AG09309 (cell line): ENCODE results near the gene MCC.
A peak's percentile ranks its signal among the peaks of the same experiment; 100 is the strongest.

ENCODE experiments used
- DNase-seq: peaks from one replicate; pipeline ENCODE4 v3.0.0-alpha.2; 2010; ENCODE audit warnings: low read depth
- H3K4me3 ChIP-seq: 2 replicates; pipeline ENCODE4 v1.5.1; 2011; ENCODE audit warnings: mild to moderate bottlenecking, low read depth, low read length, moderate library complexity; ENCODE audit not compliant: control insufficient read depth
- TF ChIP-seq, protein P1 (sequence below): IDR thresholded peaks from 2 replicates; pipeline ENCODE4 v1.5.1; 2011; ENCODE audit warnings: mild to moderate bottlenecking, low read depth, low read length, inconsistent platforms; ENCODE audit not compliant: insufficient read depth, control insufficient read depth; ENCODE audit errors: missing control alignments

Gene MCC

DNA sequence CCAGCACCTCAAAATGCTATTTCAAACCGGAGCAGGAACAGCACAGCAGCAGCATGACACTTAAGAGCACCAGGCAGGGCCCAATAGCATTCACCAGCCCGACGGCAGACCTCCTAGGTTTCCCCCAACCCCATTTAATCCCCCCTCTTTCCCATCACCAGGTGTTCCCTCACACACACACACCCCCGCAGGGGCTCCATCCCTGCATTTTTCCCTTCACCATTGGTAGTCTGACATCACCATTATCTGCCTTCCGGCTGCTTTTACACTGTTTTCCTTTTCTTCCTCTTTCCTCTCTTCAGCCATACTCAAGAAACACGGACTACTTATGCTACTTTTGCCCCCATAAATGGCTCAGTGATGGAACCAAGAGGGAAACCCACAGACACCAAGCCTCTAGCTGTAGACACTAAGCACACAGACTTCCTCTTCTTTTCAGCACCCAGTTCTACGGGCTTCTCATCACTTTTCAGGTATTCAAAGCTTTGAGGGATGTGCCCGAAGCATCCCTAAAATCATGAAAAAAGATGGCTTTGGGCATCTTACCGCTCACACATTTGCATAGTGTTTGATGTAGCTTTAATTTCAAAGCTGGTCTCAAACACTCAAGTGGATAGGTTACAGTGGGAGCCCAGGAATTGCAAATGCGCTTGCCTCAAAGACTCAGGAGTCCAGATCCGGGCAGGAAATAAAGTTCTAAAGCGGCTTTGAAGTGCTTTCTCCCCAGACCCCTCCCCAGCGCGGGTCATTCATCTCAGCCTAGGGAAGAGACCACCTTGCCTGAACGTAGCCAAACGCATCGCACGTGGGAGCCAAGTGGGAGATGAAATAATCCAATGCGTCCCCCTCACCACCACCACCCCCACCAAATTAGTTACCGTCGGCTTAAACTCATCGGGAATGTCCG lies 194.9 kb downstream of the MCC start:
- TF ChIP-seq, protein P1, sequence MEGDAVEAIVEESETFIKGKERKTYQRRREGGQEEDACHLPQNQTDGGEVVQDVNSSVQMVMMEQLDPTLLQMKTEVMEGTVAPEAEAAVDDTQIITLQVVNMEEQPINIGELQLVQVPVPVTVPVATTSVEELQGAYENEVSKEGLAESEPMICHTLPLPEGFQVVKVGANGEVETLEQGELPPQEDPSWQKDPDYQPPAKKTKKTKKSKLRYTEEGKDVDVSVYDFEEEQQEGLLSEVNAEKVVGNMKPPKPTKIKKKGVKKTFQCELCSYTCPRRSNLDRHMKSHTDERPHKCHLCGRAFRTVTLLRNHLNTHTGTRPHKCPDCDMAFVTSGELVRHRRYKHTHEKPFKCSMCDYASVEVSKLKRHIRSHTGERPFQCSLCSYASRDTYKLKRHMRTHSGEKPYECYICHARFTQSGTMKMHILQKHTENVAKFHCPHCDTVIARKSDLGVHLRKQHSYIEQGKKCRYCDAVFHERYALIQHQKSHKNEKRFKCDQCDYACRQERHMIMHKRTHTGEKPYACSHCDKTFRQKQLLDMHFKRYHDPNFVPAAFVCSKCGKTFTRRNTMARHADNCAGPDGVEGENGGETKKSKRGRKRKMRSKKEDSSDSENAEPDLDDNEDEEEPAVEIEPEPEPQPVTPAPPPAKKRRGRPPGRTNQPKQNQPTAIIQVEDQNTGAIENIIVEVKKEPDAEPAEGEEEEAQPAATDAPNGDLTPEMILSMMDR: no peak
- DNase-seq: no peak
- H3K4me3 ChIP-seq: peak overlapping the region; percentile 80

- DNase-seq: no peak
- TF ChIP-seq, protein P1: no peak
- no peak overlapping the region for H3K4me3 ChIP-seq
These were observed 195.8 kb downstream of the MCC start for GRCh38 chr5:113292462-113292861.

DNA sequence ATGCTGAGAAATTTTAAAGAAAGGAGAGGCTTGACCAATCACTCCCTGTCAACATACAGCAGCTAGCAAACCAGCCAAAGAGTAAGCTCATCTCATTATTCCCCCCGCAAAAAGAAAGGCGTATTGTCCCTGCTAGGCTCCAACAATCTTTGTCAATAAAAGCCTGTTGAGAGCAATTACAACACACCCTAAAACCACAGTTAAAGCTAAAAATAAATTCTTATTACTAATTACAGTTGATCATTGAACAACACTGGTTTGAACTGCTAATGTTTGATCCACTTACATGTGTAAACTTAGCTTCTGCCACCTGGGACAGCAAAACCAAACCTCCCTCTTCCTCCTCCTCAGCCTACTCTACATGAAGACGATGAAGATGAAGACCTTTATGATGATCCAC lies 204.7 kb downstream of the MCC start:
- TF ChIP-seq, protein P1: no peak
- no peak for DNase-seq
- no peak overlapping the region for H3K4me3 ChIP-seq

- no peak for DNase-seq
- TF ChIP-seq, protein P1: no peak
- H3K4me3 ChIP-seq: no peak overlapping the region
These were observed 205.8 kb downstream of the MCC start for GRCh38 chr5:113282472-113282871.

- TF ChIP-seq, protein P1: no peak
- no peak for DNase-seq
- H3K4me3 ChIP-seq: no peak overlapping the region
These were observed 207.1 kb downstream of the MCC start for GRCh38 chr5:113281194-113281593.

GRCh38 chr5:113280541-113280940 lies 207.7 kb downstream of the MCC start:
- no peak for DNase-seq
- TF ChIP-seq, protein P1: no peak
- H3K4me3 ChIP-seq: no peak overlapping the region
